Activated CD4-positive, alpha-beta T cell treated with anti-CD3 and anti-CD28 coated beads, Interleukin-2, amount 10 ng/mL, durations not matched to agents 24 days and 14 days (primary cell): ENCODE results near the gene LDLRAD4. TPM values are rescaled to one million over a fixed set of nuclear protein-coding genes. Genes with fewer than 3 reads are reported as not detected.

Experiments used
- DNase-seq: peaks from one replicate; pipeline ENCODE4 v3.0.0; 2022
- H3K27ac Mint-ChIP-seq: one replicate; pipeline ENCODE4 v1.8.0; 2022; ENCODE audit warnings: mild to moderate bottlenecking, mixed read lengths
- H3K27me3 Mint-ChIP-seq: one replicate; pipeline ENCODE4 v1.8.0; 2022; ENCODE audit warnings: mixed read lengths
- H3K36me3 Mint-ChIP-seq: one replicate; pipeline ENCODE4 v1.8.0; 2022; ENCODE audit warnings: low read depth, mild to moderate bottlenecking, mixed read lengths
- H3K4me1 Mint-ChIP-seq: one replicate; pipeline ENCODE4 v1.8.0; 2021; ENCODE audit warnings: mixed read lengths
- H3K4me3 Mint-ChIP-seq: one replicate; pipeline ENCODE4 v1.8.0; 2022; ENCODE audit warnings: mild to moderate bottlenecking, moderate library complexity, mixed read lengths
- H3K9me3 Mint-ChIP-seq: one replicate; pipeline ENCODE4 v1.8.0; 2021; ENCODE audit warnings: mixed read lengths
- intact Hi-C: fragments of 100-400 bp; cut with micrococcal nuclease; formaldehyde crosslinking; loops from one replicate; pipeline ENCODE4 v1.15.1; 2023
- total RNA-seq: library from RNA; stranded (reverse); gene quantifications from 2 replicates; pipeline ENCODE4 v1.2.3, GENCODE V29; 2022

Gene LDLRAD4
- total RNA-seq, 1 donor from 2014 or later, result 36.5 TPM

GRCh38 chr18:13451213-13451540 is 232.6 kb downstream of the LDLRAD4 start:
- no peaks in the 10 kb centered on the region for H3K36me3 Mint-ChIP-seq
- H3K4me3 Mint-ChIP-seq, result no peak overlapping the region
- H3K27ac Mint-ChIP-seq, result no peak overlapping the region
- no peaks in the 10 kb centered on the region for H3K27me3 Mint-ChIP-seq
- H3K4me1 Mint-ChIP-seq, result peaks cover 34% of the 10 kb centered on the region
- no peaks in the 10 kb centered on the region for H3K9me3 Mint-ChIP-seq
- intact Hi-C loops, result no loop called here
- DNase-seq, result no peak

- intact Hi-C loops, result no loop called here
- H3K4me1 Mint-ChIP-seq, result peaks cover 37% of the 10 kb centered on the region
- no peaks in the 10 kb centered on the region for H3K27me3 Mint-ChIP-seq
- H3K4me3 Mint-ChIP-seq, result no peak overlapping the region
- H3K27ac Mint-ChIP-seq, result no peak overlapping the region
- H3K36me3 Mint-ChIP-seq, result no peaks in the 10 kb centered on the region
- no peak for DNase-seq
- no peaks in the 10 kb centered on the region for H3K9me3 Mint-ChIP-seq
Observed at GRCh38 chr18:13451661-13452387, 233.3 kb downstream of the LDLRAD4 start.

DNA sequence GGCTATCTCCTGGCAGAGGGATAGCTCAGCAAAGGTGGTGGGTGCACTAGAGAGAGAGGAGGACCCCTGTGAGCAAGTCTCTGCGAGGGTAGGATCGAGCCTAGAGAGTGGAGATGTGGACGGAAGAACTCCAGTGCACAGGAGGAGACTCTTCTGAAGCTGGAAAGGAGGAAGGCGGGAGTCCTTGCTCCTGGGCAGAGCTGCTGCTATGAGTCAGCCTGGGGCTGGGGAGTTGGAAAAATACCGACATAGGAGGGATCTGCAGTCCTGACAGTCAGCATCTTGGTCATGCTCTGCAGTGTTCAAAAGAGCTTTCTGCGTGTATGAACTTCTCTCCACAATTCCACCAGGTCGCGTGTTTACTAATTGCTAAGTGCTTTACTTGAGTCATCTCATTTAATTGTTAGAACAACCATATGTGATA is 233.8 kb downstream of the LDLRAD4 start:
- H3K9me3 Mint-ChIP-seq, result no peaks in the 10 kb centered on the region
- H3K4me3 Mint-ChIP-seq, result no peak overlapping the region
- DNase-seq, result no peak
- H3K4me1 Mint-ChIP-seq, result peaks cover 39% of the 10 kb centered on the region
- intact Hi-C loops, result no loop called here
- no peaks in the 10 kb centered on the region for H3K27me3 Mint-ChIP-seq
- no peak overlapping the region for H3K27ac Mint-ChIP-seq
- H3K36me3 Mint-ChIP-seq, result peaks cover 3% of the 10 kb centered on the region

DNA sequence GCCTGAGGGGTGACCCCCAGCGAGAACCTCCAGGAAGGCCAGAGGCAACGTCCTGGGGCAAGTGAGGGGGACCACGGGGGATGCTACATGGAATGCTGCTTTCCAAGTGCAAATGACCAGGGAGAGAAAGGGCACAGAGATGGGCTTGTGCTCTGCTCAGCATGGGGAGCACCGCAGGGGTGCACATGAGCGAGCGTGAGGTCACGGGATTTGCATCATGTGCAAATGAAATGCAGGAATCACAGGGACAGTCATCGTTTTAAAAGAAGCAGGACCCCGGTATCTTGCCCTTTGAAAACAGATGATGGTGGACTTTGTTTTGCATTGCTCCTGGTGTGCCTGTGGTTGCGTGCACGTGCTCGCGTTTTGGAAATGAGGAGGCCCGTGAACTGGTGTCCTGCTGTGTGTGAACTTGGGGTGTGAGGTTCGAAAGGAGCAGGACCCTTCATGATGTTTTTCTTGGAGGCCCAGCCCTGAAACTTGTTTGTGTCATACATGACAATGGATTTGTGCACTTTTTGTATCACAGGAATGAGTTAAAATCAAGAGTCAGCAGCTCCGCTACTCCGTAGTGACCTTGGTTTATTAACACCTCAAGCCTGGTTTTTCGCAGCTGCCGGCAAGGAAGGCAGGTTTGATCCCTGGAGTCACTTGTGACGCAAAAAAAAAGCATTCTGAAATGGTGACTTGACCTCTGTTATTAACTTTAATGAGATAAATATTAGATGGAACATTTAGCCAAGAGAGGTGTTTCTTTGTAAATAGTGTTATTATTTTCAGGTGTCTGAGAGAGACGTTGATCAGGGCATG is 234.5 kb downstream of the LDLRAD4 start:
- H3K27me3 Mint-ChIP-seq, result no peaks in the 10 kb centered on the region
- H3K9me3 Mint-ChIP-seq, result no peaks in the 10 kb centered on the region
- intact Hi-C loops, result no loop called here
- H3K27ac Mint-ChIP-seq, result no peak overlapping the region
- peaks cover 33% of the 10 kb centered on the region for H3K4me1 Mint-ChIP-seq
- no peak overlapping the region for H3K4me3 Mint-ChIP-seq
- no peak for DNase-seq
- H3K36me3 Mint-ChIP-seq, result peaks cover 8% of the 10 kb centered on the region

DNA sequence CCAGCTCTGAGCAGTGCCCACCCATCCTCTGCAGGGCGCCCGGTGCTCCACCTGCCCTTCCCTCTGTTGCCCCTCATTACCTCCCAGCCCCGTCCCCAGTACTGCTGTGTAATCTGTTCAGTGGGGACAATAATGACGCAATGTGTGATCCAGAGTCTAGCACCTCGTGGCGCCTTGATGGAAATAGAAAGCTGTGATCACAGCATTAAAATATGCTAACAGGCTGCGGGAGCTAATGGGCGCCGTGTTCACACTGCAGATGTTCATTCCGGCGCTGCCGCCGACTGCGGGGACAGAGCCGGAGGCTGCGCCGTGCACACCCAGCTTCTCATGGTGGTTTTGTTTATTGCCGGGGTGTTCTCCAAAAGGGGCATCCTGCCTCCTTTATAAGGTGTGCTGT is 235.2 kb downstream of the LDLRAD4 start:
- Mint-ChIP-seq H3K36me3 (peaks cover 12% of the 10 kb centered on the region), H3K27ac (no peak overlapping the region), H3K27me3 (no peaks in the 10 kb centered on the region), H3K4me3 (no peak overlapping the region), H3K9me3 (no peaks in the 10 kb centered on the region), H3K4me1 (peaks cover 33% of the 10 kb centered on the region)
- no peak for DNase-seq
- intact Hi-C loops, result no loop called here

DNA sequence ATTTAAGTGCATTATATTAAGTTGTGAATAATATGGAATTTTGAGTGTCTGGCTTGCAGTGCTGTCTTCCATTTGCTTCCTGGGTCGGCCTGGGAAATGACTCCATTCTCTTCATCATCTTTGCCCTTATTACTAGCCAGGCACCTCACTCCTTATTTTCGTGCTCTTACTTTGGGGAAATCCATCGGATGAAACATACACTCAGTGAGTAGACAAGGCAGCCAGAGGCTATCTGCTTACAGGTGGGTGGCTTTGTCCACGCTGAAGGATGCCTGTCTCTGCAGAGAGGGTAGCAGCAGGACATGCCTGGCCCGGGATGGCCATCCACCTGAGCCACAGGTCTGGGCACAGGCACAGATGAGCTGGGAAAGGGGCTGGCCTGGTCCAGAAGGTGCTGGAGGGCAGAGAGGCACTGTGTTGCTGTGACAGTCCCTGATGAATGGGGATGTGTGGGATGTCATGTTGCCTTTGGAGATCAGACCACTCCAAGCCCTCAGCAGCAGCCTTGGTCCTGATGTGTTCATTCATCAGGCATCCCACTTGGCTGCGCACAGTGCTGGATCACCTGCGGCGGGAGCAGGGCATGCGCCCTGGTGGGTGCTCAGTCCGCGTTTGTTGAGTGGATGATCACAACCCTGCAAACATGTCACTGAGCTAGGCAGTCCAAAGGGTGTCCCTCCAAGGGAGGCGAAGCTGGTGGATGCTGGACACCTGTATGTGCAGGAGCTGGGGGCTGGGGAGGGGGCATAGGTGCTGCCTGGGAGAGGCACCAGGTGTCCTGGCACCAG is 236.0 kb downstream of the LDLRAD4 start:
- H3K27ac Mint-ChIP-seq, result no peak overlapping the region
- intact Hi-C loops, result no loop called here
- no peak for DNase-seq
- H3K4me1 Mint-ChIP-seq, result peaks cover 33% of the 10 kb centered on the region
- H3K4me3 Mint-ChIP-seq, result no peak overlapping the region
- no peaks in the 10 kb centered on the region for H3K9me3 Mint-ChIP-seq
- H3K27me3 Mint-ChIP-seq, result no peaks in the 10 kb centered on the region
- H3K36me3 Mint-ChIP-seq, result peaks cover 12% of the 10 kb centered on the region

DNA sequence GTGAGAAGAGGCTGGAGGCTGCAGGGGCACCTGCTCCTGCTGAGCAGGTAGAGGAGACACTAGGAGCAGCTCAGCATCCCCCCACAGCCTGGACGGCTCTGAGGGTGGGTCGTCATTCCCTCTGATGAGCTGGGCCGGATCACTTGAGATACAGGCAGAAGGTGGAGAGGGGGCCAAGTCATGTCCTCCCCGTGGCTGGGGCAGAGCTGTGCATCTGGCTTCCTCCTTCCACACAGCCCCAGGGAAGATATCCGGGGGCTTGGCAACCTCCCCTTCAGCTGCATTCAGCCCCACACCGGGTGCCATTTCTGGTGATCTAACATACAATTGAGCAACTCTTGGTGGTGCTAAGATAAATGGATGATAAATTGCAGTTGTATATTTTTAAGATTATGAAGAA is 236.9 kb downstream of the LDLRAD4 start:
- no peaks in the 10 kb centered on the region for H3K27me3 Mint-ChIP-seq
- H3K9me3 Mint-ChIP-seq, result no peaks in the 10 kb centered on the region
- intact Hi-C loops, result no loop called here
- peaks cover 30% of the 10 kb centered on the region for H3K4me1 Mint-ChIP-seq
- DNase-seq, result no peak
- H3K4me3 Mint-ChIP-seq, result no peak overlapping the region
- peak overlapping the region; percentile 4 for H3K27ac Mint-ChIP-seq
- peaks cover 12% of the 10 kb centered on the region for H3K36me3 Mint-ChIP-seq

DNA sequence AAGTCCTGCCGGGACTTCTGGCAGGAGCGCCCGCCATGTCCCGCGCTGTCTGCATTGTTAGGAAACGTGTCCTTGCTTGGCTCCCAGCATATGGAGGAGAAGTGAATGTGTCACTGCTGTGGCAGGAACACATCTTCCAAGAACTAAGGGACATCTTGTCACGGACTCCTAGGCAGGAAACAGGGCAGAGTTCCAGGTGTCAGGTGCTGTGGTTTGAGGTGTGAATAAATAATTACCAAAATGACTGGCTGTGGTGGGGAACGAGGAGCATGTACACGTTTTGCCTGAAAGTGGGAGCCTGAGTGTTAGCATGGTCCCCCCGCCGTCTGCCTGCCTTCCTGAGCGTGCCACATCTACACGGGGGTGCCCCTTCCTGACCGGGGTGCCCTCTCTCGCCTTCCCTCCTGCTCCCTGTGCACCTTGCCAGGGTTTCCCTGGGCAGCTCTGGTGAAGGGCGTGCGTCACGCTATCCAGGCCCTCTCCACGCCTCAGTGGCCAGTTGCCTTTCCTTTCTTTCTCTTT is 237.5 kb downstream of the LDLRAD4 start:
- Mint-ChIP-seq H3K4me1 (peaks cover 26% of the 10 kb centered on the region), H3K27ac (peak overlapping the region; percentile 31), H3K36me3 (peaks cover 12% of the 10 kb centered on the region), H3K27me3 (no peaks in the 10 kb centered on the region), H3K4me3 (peak overlapping the region; percentile 65), H3K9me3 (no peaks in the 10 kb centered on the region)
- intact Hi-C loops, result loop anchor here (1.0 kb wide), 1 partner anchor 8 kb away; no protein-coding TSS in a partner anchor
- peak; percentile 78 for DNase-seq

GRCh38 chr18:13456736-13457271 is 238.2 kb downstream of the LDLRAD4 start:
- no peaks in the 10 kb centered on the region for H3K9me3 Mint-ChIP-seq
- H3K27ac Mint-ChIP-seq, result no peak overlapping the region
- peaks cover 12% of the 10 kb centered on the region for H3K36me3 Mint-ChIP-seq
- H3K27me3 Mint-ChIP-seq, result no peaks in the 10 kb centered on the region
- no peak overlapping the region for H3K4me3 Mint-ChIP-seq
- H3K4me1 Mint-ChIP-seq, result peaks cover 28% of the 10 kb centered on the region
- intact Hi-C loops, result loop anchor here (1.0 kb wide), 1 partner anchor 7 kb away; no protein-coding TSS in a partner anchor
- DNase-seq, result no peak

DNA sequence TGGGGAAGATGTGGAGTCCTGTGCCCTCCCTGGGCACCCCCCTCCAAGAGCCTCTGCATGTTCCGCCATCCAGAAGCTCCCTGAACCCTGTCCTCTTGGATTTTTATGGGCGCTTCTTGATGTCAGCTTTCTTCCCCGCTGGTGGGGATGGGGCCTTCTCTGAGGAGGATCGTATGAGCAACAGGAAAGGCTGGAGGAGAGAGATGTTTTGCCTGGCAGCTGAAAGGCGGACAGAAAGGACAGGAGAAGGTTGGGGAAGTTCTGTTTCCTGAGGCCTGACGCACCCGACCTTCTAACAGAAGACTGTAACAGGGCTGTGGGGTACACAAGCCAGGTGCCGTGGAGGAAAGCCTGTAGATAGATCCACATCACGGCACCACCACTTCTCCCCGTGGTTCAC is 238.8 kb downstream of the LDLRAD4 start:
- no peak overlapping the region for H3K27ac Mint-ChIP-seq
- peaks cover 33% of the 10 kb centered on the region for H3K4me1 Mint-ChIP-seq
- H3K27me3 Mint-ChIP-seq, result no peaks in the 10 kb centered on the region
- no peak for DNase-seq
- no peak overlapping the region for H3K4me3 Mint-ChIP-seq
- peaks cover 12% of the 10 kb centered on the region for H3K36me3 Mint-ChIP-seq
- intact Hi-C loops, result no loop called here
- H3K9me3 Mint-ChIP-seq, result no peaks in the 10 kb centered on the region

DNA sequence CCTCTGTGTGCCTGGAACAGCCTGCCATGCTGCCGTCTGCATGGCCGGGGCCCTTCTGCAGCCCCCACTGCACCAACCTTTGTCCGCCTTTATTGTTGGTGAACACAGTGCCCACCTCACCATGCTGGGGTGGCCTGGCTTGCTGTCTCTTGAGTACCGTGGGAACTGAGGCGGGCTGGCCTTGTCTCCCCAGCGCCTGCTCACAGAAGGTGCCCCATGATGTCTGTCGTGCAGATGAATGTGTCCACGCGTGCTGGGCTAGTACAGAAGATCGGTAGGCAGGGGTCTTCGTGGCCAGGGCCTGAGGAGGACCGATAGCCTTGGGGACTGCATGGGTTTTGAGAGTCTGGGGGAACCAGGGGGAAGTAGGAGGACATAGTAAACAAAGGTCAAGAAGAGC is 242.4 kb downstream of the LDLRAD4 start:
- no peaks in the 10 kb centered on the region for H3K9me3 Mint-ChIP-seq
- intact Hi-C loops, result loop anchor here (5.0 kb wide), 1 partner anchor 194 kb away; no protein-coding TSS in a partner anchor
- peaks cover 15% of the 10 kb centered on the region for H3K36me3 Mint-ChIP-seq
- no peaks in the 10 kb centered on the region for H3K27me3 Mint-ChIP-seq
- no peak for DNase-seq
- H3K4me3 Mint-ChIP-seq, result no peak overlapping the region
- H3K4me1 Mint-ChIP-seq, result peaks cover 47% of the 10 kb centered on the region
- H3K27ac Mint-ChIP-seq, result no peak overlapping the region

DNA sequence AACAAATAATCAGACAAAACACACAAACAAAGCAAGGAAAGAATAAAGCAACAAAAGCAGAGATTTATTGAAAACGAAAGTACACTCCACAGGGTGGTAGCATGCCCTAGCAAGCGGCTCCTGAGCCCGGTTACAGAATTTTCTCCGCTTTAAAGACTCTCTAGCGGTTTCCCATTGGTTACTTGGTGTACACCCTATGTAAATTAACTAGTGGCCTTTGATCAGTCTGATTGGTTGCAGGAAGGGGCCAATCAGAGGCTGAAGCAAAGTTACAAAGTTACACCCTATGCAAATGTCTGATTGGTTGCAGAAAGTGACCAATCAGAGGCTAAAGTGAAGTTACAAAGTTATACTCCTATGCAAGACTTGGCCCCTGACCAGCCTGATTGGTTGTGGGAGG is 242.9 kb downstream of the LDLRAD4 start:
- peaks cover 45% of the 10 kb centered on the region for H3K4me1 Mint-ChIP-seq

GRCh38 chr18:13461936-13462335 is 243.4 kb downstream of the LDLRAD4 start:
- H3K27ac Mint-ChIP-seq, result peak overlapping the region; percentile 49
- peaks cover 24% of the 10 kb centered on the region for H3K36me3 Mint-ChIP-seq
- H3K4me3 Mint-ChIP-seq, result no peak overlapping the region
- intact Hi-C loops, result loop anchor here (5.0 kb wide), 1 partner anchor 195 kb away; no protein-coding TSS in a partner anchor
- peaks cover 47% of the 10 kb centered on the region for H3K4me1 Mint-ChIP-seq
- DNase-seq, result no peak
- no peaks in the 10 kb centered on the region for H3K27me3 Mint-ChIP-seq
- H3K9me3 Mint-ChIP-seq, result peaks cover 3% of the 10 kb centered on the region

More for the DNA sequence above, 242.9 kb downstream of the LDLRAD4 start:
- DNase-seq, result no peak
- Mint-ChIP-seq H3K27ac (no peak overlapping the region), H3K9me3 (peaks cover 2% of the 10 kb centered on the region), H3K4me3 (no peak overlapping the region), H3K27me3 (no peaks in the 10 kb centered on the region), H3K36me3 (peaks cover 20% of the 10 kb centered on the region)
- intact Hi-C loops, result loop anchor here (5.0 kb wide), 1 partner anchor 194 kb away; no protein-coding TSS in a partner anchor
